H1 (cell line): ENCODE data around the gene PTCD3. TPM values are rescaled to one million over a fixed set of nuclear protein-coding genes. Genes with fewer than 3 reads are reported as not detected.

ENCODE experiments used
- CTCF ChIA-PET: fragments of 300-600 bp; sonication (Branson Sonifier 250); formaldehyde crosslinking; loops from one replicate; lab custom pipeline; 2021; ENCODE audit not compliant: partially characterized antibody; lab: Charles Lee
- POLR2A ChIA-PET: fragments of 300-600 bp; sonication (Branson Sonifier 250); formaldehyde crosslinking; loops from one replicate; lab custom pipeline; 2021; ENCODE audit warnings: inconsistent platforms; ENCODE audit not compliant: partially characterized antibody; lab: Charles Lee
- DNase-seq, 2 experiments: peaks; one replicate each; pipeline versions ENCODE4 v3.0.0 to v3.0.0-alpha.2; 2010 to 2022; ENCODE audit warnings: low spot score in 2 of 2, low read depth in 1 of 2, mixed read lengths in 1 of 2
- FAIRE-seq: peaks from 2 replicates; lab custom pipeline; 2011; peaks lifted over from hg19 to GRCh38; lab: Jason Lieb, UNC
- H2AFZ ChIP-seq: 2 replicates; pipeline ENCODE4 v1.8.1; 2012; ENCODE audit warnings: low read length, inconsistent platforms
- H2AK5ac ChIP-seq: 2 replicates; pipeline ENCODE4 v1.6.1; 2013; ENCODE audit warnings: low read depth, low read length
- H2BK120ac ChIP-seq: replicated peaks from 2 replicates; pipeline ENCODE3; 2013; ENCODE audit warnings: low read depth, low read length, inconsistent platforms
- H2BK12ac ChIP-seq: 2 replicates; pipeline ENCODE4 v1.6.1; 2013; ENCODE audit warnings: low read depth, low read length
- H2BK15ac ChIP-seq: 2 replicates; pipeline ENCODE4 v1.6.1; 2013; ENCODE audit warnings: low read length
- H2BK20ac ChIP-seq: 2 replicates; pipeline ENCODE4 v1.6.1; 2013; ENCODE audit warnings: low read length
- H2BK5ac ChIP-seq: 2 replicates; pipeline ENCODE4 v1.6.1; 2013; ENCODE audit warnings: low read depth, low read length
- H3K14ac ChIP-seq: 2 replicates; pipeline ENCODE4 v1.6.1; 2013; ENCODE audit warnings: inconsistent platforms; ENCODE audit not compliant: insufficient read length
- H3K18ac ChIP-seq: 2 replicates; pipeline ENCODE4 v1.6.1; 2013; ENCODE audit warnings: low read length; ENCODE audit errors: extremely low read depth
- H3K23ac ChIP-seq: 2 replicates; pipeline ENCODE4 v1.6.1; 2013; ENCODE audit warnings: inconsistent platforms; ENCODE audit not compliant: insufficient read length
- H3K23me2 ChIP-seq: 2 replicates; pipeline ENCODE4 v1.6.1; 2013; ENCODE audit warnings: low read depth, low read length
- H3K27ac ChIP-seq: 2 replicates; pipeline ENCODE4 v1.6.1; 2011; ENCODE audit warnings: low read depth, low read length, inconsistent platforms
- H3K27me3 ChIP-seq, 4 experiments: replicated peaks in 1 of 4; 1 replicate in 1 of 4; 2 replicates in 3 of 4; pipeline versions ENCODE4 v1.6.1 to v1.8.1; 2011 to 2013; ENCODE audit warnings: low read length in 3 of 4, mild to moderate bottlenecking in 3 of 4, inconsistent platforms in 2 of 4, mixed read lengths in 2 of 4, moderate library complexity in 1 of 4; ENCODE audit not compliant: control insufficient read depth in 3 of 4, insufficient read depth in 3 of 4; ENCODE audit errors: extremely low read depth in 1 of 4
- H3K36me3 ChIP-seq, 4 experiments: 2 replicates each; pipeline versions ENCODE4 v1.6.1 to v1.8.1; 2011 to 2013; ENCODE audit warnings: mild to moderate bottlenecking in 4 of 4, low read length in 3 of 4, moderate library complexity in 2 of 4, control low read depth in 1 of 4, inconsistent platforms in 1 of 4; ENCODE audit not compliant: insufficient read depth in 4 of 4, control insufficient read depth in 2 of 4
- H3K4ac ChIP-seq: replicated peaks from 2 replicates; pipeline ENCODE3; 2013; ENCODE audit warnings: low read length, low read depth, mixed read lengths, inconsistent platforms; ENCODE audit not compliant: insufficient read length
- H3K4me1 ChIP-seq, 4 experiments: replicated peaks in 1 of 4; 1 replicate in 1 of 4; 2 replicates in 3 of 4; pipeline versions ENCODE4 v1.6.1 to v1.8.1; 2011 to 2013; ENCODE audit warnings: low read length in 3 of 4, inconsistent platforms in 2 of 4, mixed read lengths in 1 of 4; ENCODE audit not compliant: insufficient read depth in 4 of 4, control insufficient read depth in 3 of 4
- H3K4me2 ChIP-seq, 2 experiments: 2 replicates each; pipeline versions ENCODE4 v1.6.1 to v1.8.1; 2011 to 2013; ENCODE audit warnings: low read depth in 2 of 2, low read length in 2 of 2, control low read depth in 1 of 2, inconsistent platforms in 1 of 2, mild to moderate bottlenecking in 1 of 2; ENCODE audit not compliant: insufficient read depth in 1 of 2
- H3K4me3 ChIP-seq, 4 experiments: fragments of 200-600, 300-600 bp in 1 of 4; sonication (generic), shearing (Covaris generic), sonication (Bioruptor Twin) in 1 of 4; 2 replicates each; pipeline versions ENCODE4 v1.5.1 to v1.8.1; 2011 to 2016; ENCODE audit warnings: low read length in 4 of 4, low read depth in 3 of 4, control low read depth in 2 of 4, inconsistent platforms in 2 of 4, mild to moderate bottlenecking in 2 of 4, mixed read lengths in 1 of 4, moderate library complexity in 1 of 4; ENCODE audit not compliant: insufficient read depth in 2 of 4; ENCODE audit errors: extremely low read depth in 1 of 4
- H3K56ac ChIP-seq: replicated peaks from 2 replicates; pipeline ENCODE3; 2013; ENCODE audit warnings: low read depth, mild to moderate bottlenecking, mixed read lengths, low read length, inconsistent platforms; ENCODE audit not compliant: insufficient read length
- H3K79me1 ChIP-seq: 2 replicates; pipeline ENCODE4 v1.6.1; 2013; ENCODE audit warnings: low read depth, low read length, control low read depth
- H3K79me2 ChIP-seq, 2 experiments: 2 replicates each; pipeline versions ENCODE4 v1.6.1 to v1.8.1; 2012 to 2013; ENCODE audit warnings: low read length in 2 of 2, mild to moderate bottlenecking in 2 of 2, inconsistent platforms in 1 of 2; ENCODE audit not compliant: insufficient read depth in 2 of 2, control insufficient read depth in 1 of 2
- H3K9ac ChIP-seq, 4 experiments: replicated peaks in 1 of 4; 1 replicate in 1 of 4; 2 replicates in 3 of 4; pipeline versions ENCODE4 v1.6.1 to v1.8.1; 2011 to 2013; ENCODE audit warnings: low read depth in 3 of 4, low read length in 3 of 4, control low read depth in 2 of 4, mild to moderate bottlenecking in 2 of 4, moderate library complexity in 2 of 4, inconsistent platforms in 1 of 4; ENCODE audit errors: extremely low read depth in 1 of 4
- H3K9me3 ChIP-seq, 2 experiments: 2 replicates each; pipeline versions ENCODE4 v1.6.1 to v1.8.1; 2012 to 2013; ENCODE audit warnings: mild to moderate bottlenecking in 2 of 2, moderate library complexity in 2 of 2, control low read depth in 1 of 2, inconsistent platforms in 1 of 2, low read depth in 1 of 2, low read length in 1 of 2, mixed read lengths in 1 of 2; ENCODE audit not compliant: insufficient read depth in 2 of 2
- H4K20me1 ChIP-seq, 2 experiments: replicated peaks in 1 of 2; 2 replicates each; pipeline versions ENCODE3 to v1.8.1; 2011 to 2013; ENCODE audit warnings: inconsistent platforms in 2 of 2, low read length in 2 of 2, mild to moderate bottlenecking in 1 of 2; ENCODE audit not compliant: insufficient read depth in 2 of 2, control insufficient read depth in 1 of 2
- H4K5ac ChIP-seq: 2 replicates; pipeline ENCODE4 v1.6.1; 2013; ENCODE audit warnings: low read length, low read depth, mixed read lengths, inconsistent platforms; ENCODE audit not compliant: insufficient read length
- H4K8ac ChIP-seq: 2 replicates; pipeline ENCODE4 v1.8.0; 2013; ENCODE audit warnings: mild to moderate bottlenecking, moderate library complexity, low read length, inconsistent platforms; ENCODE audit not compliant: insufficient read depth; ENCODE audit errors: extremely low read depth
- H4K91ac ChIP-seq: replicated peaks from 2 replicates; pipeline ENCODE3; 2013; ENCODE audit warnings: low read length, mixed read lengths, inconsistent platforms; ENCODE audit not compliant: insufficient read length
- BACH1 ChIP-seq: IDR thresholded peaks from 2 replicates; pipeline ENCODE4 v1.6.1; 2012; ENCODE audit warnings: low read length, improper control_type of control experiment
- CHD1 ChIP-seq: IDR thresholded peaks from 2 replicates; pipeline ENCODE4 v1.6.1; 2012; ENCODE audit warnings: low read depth, low read length, improper control_type of control experiment
- GABPA ChIP-seq: IDR thresholded peaks from 2 replicates; pipeline ENCODE4 v1.6.1; 2011; ENCODE audit warnings: mild to moderate bottlenecking, low read length, moderate library complexity, borderline replicate concordance; ENCODE audit not compliant: insufficient read depth
- MAFK ChIP-seq: IDR thresholded peaks from 2 replicates; pipeline ENCODE4 v1.6.1; 2012; ENCODE audit warnings: low read depth, mild to moderate bottlenecking, improper control_type of control experiment, low read length
- POLR2A ChIP-seq, 2 experiments: IDR thresholded peaks; 1 replicate in 1 of 2; 2 replicates in 1 of 2; pipeline ENCODE4 v1.6.1; 2011; ENCODE audit warnings: low read depth in 2 of 2, low read length in 2 of 2, mild to moderate bottlenecking in 2 of 2; ENCODE audit errors: control extremely low read depth in 1 of 2
- POLR2AphosphoS5 ChIP-seq: IDR thresholded peaks from 2 replicates; pipeline ENCODE4 v1.6.1; 2011; ENCODE audit warnings: low read depth, low read length
- RNF2 ChIP-seq: fragments of 200-900, 300-1000 bp; sonication (generic); IDR thresholded peaks from 2 replicates; pipeline ENCODE4 v1.7.1; 2016; ENCODE audit warnings: borderline replicate concordance, low read depth, mild to moderate bottlenecking, antibody characterized with exemption, low read length; ENCODE audit not compliant: poor library complexity, severe bottlenecking; ENCODE audit errors: missing control alignments
- SP4 ChIP-seq: IDR thresholded peaks from 2 replicates; pipeline ENCODE4 v1.6.1; 2012; ENCODE audit warnings: low read length, inconsistent platforms
- TAF7 ChIP-seq: optimal IDR thresholded peaks from 2 replicates; pipeline ENCODE3; 2011; ENCODE audit warnings: low read depth, mild to moderate bottlenecking, inconsistent platforms, low read length, moderate library complexity, borderline replicate concordance
- ZNF274 ChIP-seq: IDR thresholded peaks from 2 replicates; pipeline ENCODE4 v1.7.0; 2012; ENCODE audit warnings: low read length, borderline replicate concordance; ENCODE audit errors: extremely low read depth
- WGBS, 2 experiments: shearing (Covaris generic) in 1 of 2; methylation state at CpG; one replicate each; pipeline versions ENCODE4 v1.1.6 to v1.1.7; 2013 to 2015; ENCODE audit warnings: low lambda C conversion rate in 2 of 2, mixed read lengths in 2 of 2, inconsistent platforms in 1 of 2, low coverage in 1 of 2, missing lambda C conversion rate in 1 of 2; ENCODE audit not compliant: insufficient replicate concordance in 2 of 2, insufficient coverage in 1 of 2, insufficient read length in 1 of 2; ENCODE audit errors: extremely low coverage in 1 of 2, missing lambda C conversion rate in 1 of 2; 5-methylcytosine and 5-hydroxymethylcytosine counted together
- polyA plus RNA-seq, 7 experiments: library from polyadenylated mRNA; depleted of rRNA in 3 of 7; stranded (reverse) in 5 of 7; unstranded in 2 of 7; fragments of >200 nt in 5 of 7; fragments of 200-250 nt in 2 of 7; gene quantifications; 1 replicate in 5 of 7; 2 replicates in 1 of 7; 4 replicates in 1 of 7; pipeline versions ENCODE4 v1.2.1 to v1.2.3, GENCODE V29; 2011 to 2013; ENCODE audit warnings: missing spikeins in 2 of 7, mixed read lengths in 2 of 7
- total RNA-seq: library from RNA; stranded (reverse); fragmentation: NEBNext Ultra II Directional; extraction: Animal tissue kit (Norgen Biotek cat#: 25700); gene quantifications from 2 replicates; pipeline ENCODE4 v1.2.1, GENCODE V29; 2021
- TF ChIP-seq, protein P1 (sequence below): IDR thresholded peaks from 2 replicates; pipeline ENCODE4 v1.6.1; 2012; ENCODE audit warnings: inconsistent platforms

PTCD3 gene
- total and polyA plus RNA-seq, 2 of the 8 experiments (the other 6 are each of a cell fraction or from before 2014, with no cell fraction given), result 64.3 to 192 TPM

DNA sequence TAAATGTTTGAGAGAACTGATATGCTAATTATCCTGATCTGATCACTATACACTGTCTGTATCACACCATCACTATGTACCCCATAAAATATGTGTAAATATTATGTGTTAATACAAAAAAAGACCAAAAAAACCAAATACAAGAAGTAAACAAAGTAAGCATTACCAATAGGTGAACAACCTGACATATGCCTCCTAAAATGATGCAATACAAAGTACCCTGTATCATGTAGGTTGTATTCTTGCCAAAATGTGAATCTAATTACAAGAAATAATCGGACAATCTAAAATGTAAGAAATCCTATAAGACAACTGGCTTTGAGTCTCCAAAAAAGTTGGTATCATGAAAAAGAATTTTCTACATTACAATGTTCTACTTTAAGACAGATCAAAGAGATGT is 8.1 kb upstream of the PTCD3 start:
- Histone ChIP-seq H3K79me1 (no peaks in the 10 kb centered on the region; the same call in 1 of the 2 replicates), H2BK120ac (no peak overlapping the region), H4K8ac (no peak overlapping the region), H4K91ac (no peak overlapping the region), H3K23me2 (no peaks in the 10 kb centered on the region), H3K79me2 (peaks cover 0 to 62% of the 10 kb centered on the region in 2 experiments), H3K23ac (no peak overlapping the region), H2AK5ac (no peak overlapping the region), H3K27me3 (no peaks in the 10 kb centered on the region), H2BK12ac (no peak overlapping the region), H3K36me3 (peaks cover 7 to 48% (median 26%) of the 10 kb centered on the region in 4 experiments; a peak in 7 of 8 replicates), H2BK15ac (no peak overlapping the region), H3K4ac (no peak overlapping the region), H2AFZ (no peak overlapping the region), H3K9me3 (no peaks in the 10 kb centered on the region), H3K14ac (no peak overlapping the region), H3K4me2 (no peak overlapping the region), H2BK20ac (no peak overlapping the region), H3K27ac (no peak overlapping the region), H3K9ac (no peak overlapping the region), H2BK5ac (no peak overlapping the region), H3K4me1 (no peaks in the 10 kb centered on the region), H3K56ac (no peak overlapping the region), H4K20me1 (peaks cover 3 to 8% of the 10 kb centered on the region in 2 experiments), H3K18ac (no peak overlapping the region), H3K4me3 (no peak overlapping the region), H4K5ac (no peak overlapping the region)
- TF ChIP-seq BACH1, result no peak
- TF ChIP-seq SP4, result no peak
- TF ChIP-seq POLR2AphosphoS5, result no peak
- TF ChIP-seq, protein P1, sequence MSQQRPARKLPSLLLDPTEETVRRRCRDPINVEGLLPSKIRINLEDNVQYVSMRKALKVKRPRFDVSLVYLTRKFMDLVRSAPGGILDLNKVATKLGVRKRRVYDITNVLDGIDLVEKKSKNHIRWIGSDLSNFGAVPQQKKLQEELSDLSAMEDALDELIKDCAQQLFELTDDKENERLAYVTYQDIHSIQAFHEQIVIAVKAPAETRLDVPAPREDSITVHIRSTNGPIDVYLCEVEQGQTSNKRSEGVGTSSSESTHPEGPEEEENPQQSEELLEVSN, result no peak
- no peak for TF ChIP-seq POLR2A (IDR thresholded peaks at IDR 0.05; ENCODE audit: control extremely low read depth in 1 of 2, low read depth in 2 of 2, low read length in 2 of 2)
- TF ChIP-seq MAFK, result no peak
- TF ChIP-seq GABPA, result no peak
- no peak for TF ChIP-seq ZNF274
- TF ChIP-seq TAF7, result no peak
- no peak for TF ChIP-seq CHD1
- no peak for TF ChIP-seq RNF2
- ChIA-PET POLR2A (interaction anchor here (12.1 kb wide), 1 partner anchor 18 kb away, joined by 119 read pairs; no protein-coding TSS in a partner anchor), CTCF (no interaction called here)
- DNase-seq (no peak), FAIRE-seq (no peak)
- WGBS, 2 experiments, result 92% methylated on average over 1 of the region's 1 CpG; no CpG with 5 or more reads in 1 of the 2 experiments
